ENCODE measurements around the gene HOXB2.

DNA sequence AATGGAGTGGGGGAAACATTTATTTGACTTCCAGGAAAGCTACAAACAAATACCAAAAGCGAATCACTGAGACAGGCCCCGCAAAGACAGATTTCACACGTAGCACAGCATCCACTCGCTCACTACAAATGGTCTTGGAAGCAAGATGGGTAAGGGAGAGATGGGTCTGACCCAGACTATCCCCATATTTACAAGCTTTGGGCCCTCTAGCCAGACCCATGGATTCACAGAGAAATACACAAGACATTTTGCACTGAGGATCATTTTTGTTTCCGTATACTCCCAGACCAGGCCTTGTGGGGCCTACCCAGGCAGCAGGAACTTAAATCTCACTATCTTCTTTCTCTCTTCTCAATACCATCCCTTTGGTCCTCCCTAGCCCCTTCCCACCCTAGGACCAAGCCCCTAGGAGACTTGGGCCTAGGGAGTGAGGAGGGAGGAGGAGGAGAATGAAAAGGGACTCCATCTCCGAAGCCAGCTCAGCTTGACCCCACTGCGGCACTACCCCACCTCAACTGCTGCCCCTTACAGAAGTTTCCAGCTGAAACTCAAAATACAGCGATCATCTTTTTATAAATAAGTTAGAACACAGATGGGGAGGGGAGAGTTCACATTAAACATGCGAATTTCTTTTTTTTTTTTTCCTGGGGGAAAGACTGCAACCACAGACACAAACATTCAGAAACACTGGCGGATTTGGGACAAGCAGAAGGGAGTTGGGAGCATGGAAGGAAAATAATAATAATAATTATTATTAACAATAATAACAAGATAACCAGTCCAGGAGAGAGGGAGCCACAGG, 46.5 kb upstream of the HOXB2 start:
- TF ChIP-seq, protein P1, sequence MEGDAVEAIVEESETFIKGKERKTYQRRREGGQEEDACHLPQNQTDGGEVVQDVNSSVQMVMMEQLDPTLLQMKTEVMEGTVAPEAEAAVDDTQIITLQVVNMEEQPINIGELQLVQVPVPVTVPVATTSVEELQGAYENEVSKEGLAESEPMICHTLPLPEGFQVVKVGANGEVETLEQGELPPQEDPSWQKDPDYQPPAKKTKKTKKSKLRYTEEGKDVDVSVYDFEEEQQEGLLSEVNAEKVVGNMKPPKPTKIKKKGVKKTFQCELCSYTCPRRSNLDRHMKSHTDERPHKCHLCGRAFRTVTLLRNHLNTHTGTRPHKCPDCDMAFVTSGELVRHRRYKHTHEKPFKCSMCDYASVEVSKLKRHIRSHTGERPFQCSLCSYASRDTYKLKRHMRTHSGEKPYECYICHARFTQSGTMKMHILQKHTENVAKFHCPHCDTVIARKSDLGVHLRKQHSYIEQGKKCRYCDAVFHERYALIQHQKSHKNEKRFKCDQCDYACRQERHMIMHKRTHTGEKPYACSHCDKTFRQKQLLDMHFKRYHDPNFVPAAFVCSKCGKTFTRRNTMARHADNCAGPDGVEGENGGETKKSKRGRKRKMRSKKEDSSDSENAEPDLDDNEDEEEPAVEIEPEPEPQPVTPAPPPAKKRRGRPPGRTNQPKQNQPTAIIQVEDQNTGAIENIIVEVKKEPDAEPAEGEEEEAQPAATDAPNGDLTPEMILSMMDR (conservative IDR thresholded peaks at IDR 0.05; ENCODE audit: low read length) = no peak
- no peak for TF ChIP-seq EZH2phosphoT487 (IDR thresholded peaks at IDR 0.05; ENCODE audit: borderline replicate concordance, low read depth, low read length)
